ENCODE data around the gene TMEM222. TPM values are rescaled to one million over a fixed set of nuclear protein-coding genes. Genes with fewer than 3 reads are reported as not detected.

Gene TMEM222
- total RNA-seq, 1 donor from 2014 or later = 39.1 TPM

DNA sequence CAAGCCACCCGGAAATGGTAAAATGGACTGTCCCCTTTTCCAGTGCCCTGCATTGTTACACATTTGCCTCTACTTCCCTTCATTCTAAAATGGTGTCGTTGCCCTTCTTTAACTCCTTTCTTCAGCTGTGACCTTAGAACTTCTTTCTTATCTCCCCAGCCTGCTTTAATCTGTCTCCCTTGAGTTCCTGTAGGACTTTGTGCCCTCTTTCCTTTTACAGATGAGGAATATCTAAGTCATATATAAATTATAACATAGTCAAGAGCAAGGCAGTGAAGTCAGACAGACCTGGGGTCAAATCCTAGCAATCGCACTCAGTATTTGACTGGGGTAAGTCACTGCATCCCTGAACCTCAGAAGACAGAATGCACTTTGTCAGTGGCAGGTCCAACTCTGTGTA is 31.4 kb upstream of the TMEM222 start:
- Mint-ChIP-seq H3K4me3 (no peak overlapping the region), H3K36me3 (peaks cover 19% of the 10 kb centered on the region), H3K4me1 (no peaks in the 10 kb centered on the region), H3K9me3 (no peaks in the 10 kb centered on the region), H3K27ac (no peak overlapping the region), H3K27me3 (ENCODE audit: low read depth) (no peaks in the 10 kb centered on the region)
- TF ChIP-seq, protein P1, sequence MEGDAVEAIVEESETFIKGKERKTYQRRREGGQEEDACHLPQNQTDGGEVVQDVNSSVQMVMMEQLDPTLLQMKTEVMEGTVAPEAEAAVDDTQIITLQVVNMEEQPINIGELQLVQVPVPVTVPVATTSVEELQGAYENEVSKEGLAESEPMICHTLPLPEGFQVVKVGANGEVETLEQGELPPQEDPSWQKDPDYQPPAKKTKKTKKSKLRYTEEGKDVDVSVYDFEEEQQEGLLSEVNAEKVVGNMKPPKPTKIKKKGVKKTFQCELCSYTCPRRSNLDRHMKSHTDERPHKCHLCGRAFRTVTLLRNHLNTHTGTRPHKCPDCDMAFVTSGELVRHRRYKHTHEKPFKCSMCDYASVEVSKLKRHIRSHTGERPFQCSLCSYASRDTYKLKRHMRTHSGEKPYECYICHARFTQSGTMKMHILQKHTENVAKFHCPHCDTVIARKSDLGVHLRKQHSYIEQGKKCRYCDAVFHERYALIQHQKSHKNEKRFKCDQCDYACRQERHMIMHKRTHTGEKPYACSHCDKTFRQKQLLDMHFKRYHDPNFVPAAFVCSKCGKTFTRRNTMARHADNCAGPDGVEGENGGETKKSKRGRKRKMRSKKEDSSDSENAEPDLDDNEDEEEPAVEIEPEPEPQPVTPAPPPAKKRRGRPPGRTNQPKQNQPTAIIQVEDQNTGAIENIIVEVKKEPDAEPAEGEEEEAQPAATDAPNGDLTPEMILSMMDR (IDR thresholded peaks at IDR 0.05; ENCODE audit: unreplicated experiment) = no peak
- no peak for DNase-seq (ENCODE audit: low spot score in 2 of 2, unreplicated experiment in 2 of 2)

DNA sequence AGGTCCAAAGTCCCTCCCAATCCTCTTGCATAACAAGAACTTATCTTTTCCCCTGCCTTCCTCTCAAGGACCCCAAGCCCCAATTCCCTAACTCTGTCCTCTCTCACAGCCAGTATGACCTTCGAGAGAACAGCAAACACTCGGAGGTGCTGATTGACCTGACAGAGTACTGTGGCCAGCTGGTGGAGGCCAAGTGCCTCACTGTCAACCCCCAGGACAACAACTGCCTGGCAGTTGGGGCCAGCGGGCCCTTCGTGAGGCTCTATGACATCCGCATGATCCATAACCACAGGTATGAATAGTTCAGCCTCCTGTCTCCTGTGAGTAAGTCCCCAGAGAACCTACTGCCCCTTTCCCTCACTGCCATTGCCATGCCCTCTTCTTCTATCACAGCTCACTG is 29.9 kb upstream of the TMEM222 start:
- H3K4me3 Mint-ChIP-seq = no peak overlapping the region
- H3K27ac Mint-ChIP-seq = peak overlapping the region; percentile 34
- no peaks in the 10 kb centered on the region for H3K27me3 Mint-ChIP-seq (ENCODE audit: low read depth)
- no peak for DNase-seq (ENCODE audit: low spot score in 2 of 2, unreplicated experiment in 2 of 2)
- peaks cover 19% of the 10 kb centered on the region for H3K36me3 Mint-ChIP-seq
- TF ChIP-seq, protein P1 (IDR thresholded peaks at IDR 0.05; ENCODE audit: unreplicated experiment) = no peak
- H3K9me3 Mint-ChIP-seq = no peaks in the 10 kb centered on the region
- no peaks in the 10 kb centered on the region for H3K4me1 Mint-ChIP-seq

DNA sequence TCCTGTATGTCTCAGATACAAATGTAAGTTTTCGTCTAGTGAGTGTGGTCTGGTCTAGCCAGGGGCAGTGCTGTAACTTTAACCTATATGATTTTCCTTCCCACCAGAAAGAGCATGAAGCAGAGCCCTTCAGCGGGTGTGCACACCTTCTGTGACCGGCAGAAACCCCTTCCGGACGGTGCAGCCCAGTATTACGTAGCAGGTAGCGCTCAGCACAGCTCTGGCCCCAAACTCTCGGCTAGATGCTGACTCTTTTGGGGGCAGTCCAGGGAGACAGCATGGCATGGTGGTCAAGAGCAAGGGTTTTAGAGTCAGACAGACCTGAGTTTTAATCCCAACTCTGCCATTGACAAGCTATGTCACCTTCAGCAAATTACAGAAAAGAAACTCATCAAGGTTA is 28.0 kb upstream of the TMEM222 start:
- Mint-ChIP-seq H3K9me3 (no peaks in the 10 kb centered on the region), H3K4me3 (no peak overlapping the region), H3K27me3 (ENCODE audit: low read depth) (no peaks in the 10 kb centered on the region), H3K36me3 (peaks cover 12% of the 10 kb centered on the region), H3K27ac (no peak overlapping the region), H3K4me1 (peaks cover 12% of the 10 kb centered on the region)
- DNase-seq (ENCODE audit: low spot score in 2 of 2, unreplicated experiment in 2 of 2) = no peak
- TF ChIP-seq, protein P1 (IDR thresholded peaks at IDR 0.05; ENCODE audit: unreplicated experiment) = no peak

DNA sequence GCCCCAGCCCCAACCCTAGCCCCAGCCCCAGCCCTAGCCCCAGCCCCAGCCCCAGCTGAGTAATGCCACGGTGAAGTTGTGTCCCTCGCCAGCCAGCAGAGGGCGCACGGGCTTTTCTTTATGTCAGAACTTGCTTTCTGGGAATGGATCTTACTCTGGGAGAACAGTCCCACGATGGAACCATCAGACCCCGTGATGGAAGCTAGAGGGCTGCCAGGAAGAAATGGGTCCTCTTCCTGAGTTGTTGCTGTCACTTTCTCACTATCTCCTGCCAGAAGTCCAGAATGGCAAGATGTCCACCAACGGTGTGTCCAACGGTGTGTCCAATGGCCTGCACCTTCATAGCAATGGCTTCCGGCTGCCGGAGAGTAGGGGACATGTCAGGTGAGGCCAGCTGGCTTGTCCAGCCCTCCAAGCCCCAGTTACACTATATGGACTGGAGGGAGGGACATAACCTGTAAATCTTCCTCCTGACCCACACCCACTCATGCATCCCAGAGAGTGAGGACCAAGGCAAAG is 25.1 kb upstream of the TMEM222 start:
- peak; percentile 66 to 82 for DNase-seq (ENCODE audit: low spot score in 2 of 2, unreplicated experiment in 2 of 2)
- Mint-ChIP-seq H3K27me3 (ENCODE audit: low read depth) (no peaks in the 10 kb centered on the region), H3K9me3 (no peaks in the 10 kb centered on the region), H3K4me3 (no peak overlapping the region), H3K36me3 (peaks cover 4% of the 10 kb centered on the region), H3K27ac (peak overlapping the region; percentile 12), H3K4me1 (peaks cover 37% of the 10 kb centered on the region)
- TF ChIP-seq, protein P1 (IDR thresholded peaks at IDR 0.05; ENCODE audit: unreplicated experiment) = peak; percentile 69

DNA sequence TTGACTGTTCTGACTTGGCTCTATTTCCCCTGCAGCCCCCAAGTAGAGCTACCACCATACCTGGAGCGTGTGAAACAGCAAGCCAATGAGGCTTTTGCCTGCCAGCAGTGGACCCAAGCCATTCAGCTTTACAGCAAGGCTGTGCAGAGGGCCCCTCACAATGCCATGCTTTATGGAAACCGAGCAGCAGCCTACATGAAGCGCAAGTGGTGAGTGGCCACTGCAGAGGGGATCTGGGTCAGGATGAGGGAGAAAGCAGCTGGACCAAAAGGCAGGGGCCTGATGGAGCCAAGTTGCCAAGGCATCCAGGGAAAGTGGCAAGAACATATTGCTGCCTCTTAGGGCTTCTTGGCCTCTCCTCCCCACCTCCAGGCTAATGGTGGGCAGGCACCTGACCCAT is 24.1 kb upstream of the TMEM222 start:
- TF ChIP-seq, protein P1 (IDR thresholded peaks at IDR 0.05; ENCODE audit: unreplicated experiment) = no peak
- Mint-ChIP-seq H3K4me3 (no peak overlapping the region), H3K36me3 (peaks cover 4% of the 10 kb centered on the region), H3K4me1 (peaks cover 37% of the 10 kb centered on the region), H3K27me3 (ENCODE audit: low read depth) (no peaks in the 10 kb centered on the region), H3K27ac (peak overlapping the region; percentile 96), H3K9me3 (no peaks in the 10 kb centered on the region)
- no peak for DNase-seq (ENCODE audit: low spot score in 2 of 2, unreplicated experiment in 2 of 2)
